Stomach (tissue), 4 donors: Measurements from ENCODE around the gene ODF4.

ENCODE experiments used
- CTCF ChIP-seq, 7 experiments: fragments of 450-650 bp in 4 of 7; fragments of 200-600 bp in 3 of 7; sonication (generic) in 3 of 7; IDR thresholded peaks; one replicate each; pipeline ENCODE4 v1.5.1; 2016 to 2019; ENCODE audit warnings: antibody characterized with exemption in 7 of 7, control low read depth in 2 of 7, mild to moderate bottlenecking in 1 of 7
- EP300 ChIP-seq: sonication (generic); formaldehyde crosslinking; IDR thresholded peaks from one replicate; pipeline ENCODE4 v1.6.1; 2017; ENCODE audit warnings: antibody characterized with exemption
- POLR2A ChIP-seq, 4 donors: fragments of 450-650 bp; IDR thresholded peaks; one replicate each; pipeline ENCODE4 v1.6.1; 2016; ENCODE audit warnings: antibody characterized with exemption in 4 of 4, control low read depth in 2 of 4, mild to moderate bottlenecking in 1 of 4, moderate library complexity in 1 of 4
- POLR2AphosphoS5 ChIP-seq, 3 donors: sonication (generic); formaldehyde crosslinking; IDR thresholded peaks; one replicate each; pipeline ENCODE4 v1.6.1; 2016; ENCODE audit warnings: antibody characterized with exemption in 3 of 3

DNA sequence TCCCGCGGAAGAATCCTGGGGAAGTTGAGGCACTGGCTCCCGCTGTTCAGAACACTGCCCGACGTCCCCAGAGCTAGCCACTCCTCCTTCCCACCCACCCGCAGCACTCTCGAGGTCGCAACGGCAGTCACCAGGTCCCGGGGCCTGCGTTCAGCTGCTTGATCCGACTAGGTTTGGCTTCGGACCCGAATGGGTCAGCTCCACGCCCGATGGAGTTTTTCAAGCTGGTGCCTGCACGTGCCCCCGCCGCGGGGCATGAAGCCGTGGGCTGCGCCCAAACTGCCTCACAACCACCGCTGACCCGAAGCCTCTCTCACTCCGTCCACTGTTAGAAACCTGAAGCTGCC is 12.4 kb upstream of the ODF4 start:
- TF ChIP-seq CTCF (IDR thresholded peaks at IDR 0.05): no peak
- no peak for TF ChIP-seq POLR2AphosphoS5 (IDR thresholded peaks at IDR 0.05)
- no peak for TF ChIP-seq EP300
- TF ChIP-seq POLR2A (IDR thresholded peaks at IDR 0.05): no peak
